ENCODE measurements around the gene OR2T8.

OR2T8 gene

DNA sequence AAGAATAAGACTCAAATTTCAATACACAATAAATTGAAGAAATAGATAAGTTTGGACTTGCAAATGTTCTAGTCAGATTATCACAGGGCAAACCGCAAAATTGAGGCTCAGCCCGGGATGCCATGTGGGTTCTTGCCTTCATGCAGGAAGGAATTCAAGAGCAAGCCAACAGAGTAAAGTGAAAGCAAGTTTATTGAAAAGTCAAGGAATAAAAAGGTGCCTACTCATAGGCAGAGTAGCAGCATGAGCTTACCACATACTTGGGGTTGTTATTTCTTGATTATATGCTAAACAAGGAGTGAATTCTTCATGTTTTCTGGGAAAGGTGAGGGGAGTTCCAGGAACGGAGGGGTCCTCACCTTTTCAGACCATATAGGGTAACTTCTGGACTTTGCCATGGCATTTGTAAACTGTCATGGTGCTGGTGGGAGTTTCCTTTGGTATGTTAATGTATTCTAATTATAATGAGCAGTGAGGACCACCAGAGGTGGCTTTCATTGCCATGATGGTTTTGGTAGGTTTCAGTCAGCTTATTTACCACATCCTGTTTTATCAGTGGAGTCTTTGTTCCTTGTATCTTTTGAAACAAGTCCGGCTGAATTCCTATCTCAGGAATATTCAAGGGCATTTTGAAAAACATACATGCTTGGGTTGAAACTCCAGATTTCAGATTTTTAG lies 43.0 kb downstream of the OR2T8 start:
- DNase-seq: peak; percentile 92

DNA sequence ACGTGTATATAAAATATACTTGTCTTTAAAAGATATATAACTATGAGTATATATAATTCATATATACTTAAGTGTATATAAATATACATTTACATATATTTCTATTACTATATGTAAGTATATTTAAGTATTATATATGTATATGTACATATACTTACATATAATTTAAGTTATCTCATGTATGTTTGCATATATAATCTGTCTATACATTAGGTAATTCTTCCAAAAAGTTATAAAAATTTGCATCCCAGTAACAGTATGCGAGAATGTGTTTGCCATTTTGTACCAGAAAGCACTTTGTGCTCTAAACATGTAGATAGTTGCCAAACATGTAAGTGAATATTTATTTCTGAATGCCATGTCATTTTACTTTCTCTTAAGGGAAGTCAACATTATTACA lies 44.9 kb downstream of the OR2T8 start, which contains the start of gene OR2AK2:
TSS of gene OR2AK2 (plus strand) at position 301 of the 400 bp plus-strand sequence. CDS start 144 bp downstream, outside the sequence.
- no peak for DNase-seq

DNA sequence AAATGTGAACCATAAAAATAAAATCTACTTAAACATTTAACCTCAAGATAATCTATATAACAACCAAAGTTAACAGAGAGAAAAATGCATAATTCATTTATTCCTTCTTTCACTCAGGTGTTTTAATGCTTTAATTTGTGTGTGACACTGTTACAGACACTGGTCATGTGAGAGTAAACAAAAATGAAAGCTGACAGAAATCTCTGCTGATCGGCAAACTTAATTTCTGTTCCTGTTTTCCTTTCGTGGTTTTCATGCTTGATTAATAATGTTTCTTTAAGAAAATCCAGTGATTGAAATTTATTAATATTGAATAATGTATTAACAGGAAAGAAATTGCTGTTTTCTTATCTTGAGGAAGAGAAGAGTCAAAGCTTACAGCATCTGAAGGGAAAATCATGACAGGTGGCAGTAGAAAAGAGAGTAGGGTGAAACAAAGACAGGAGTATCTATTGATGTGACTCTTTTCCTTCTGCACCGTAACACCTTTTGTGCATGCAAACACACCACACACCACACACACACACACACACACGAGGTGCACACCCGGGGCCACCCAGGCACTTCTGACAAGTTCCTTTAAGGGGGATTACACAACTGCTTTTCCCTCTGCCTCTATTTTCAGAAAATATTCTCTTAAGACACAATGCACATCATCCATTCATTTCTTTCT lies 46.6 kb downstream of the OR2T8 start:
- DNase-seq: no peak

Measured in hematopoietic multipotent progenitor cell treated with erythropoietin and hydrocortisone succinate and interleukin-3 and kit ligand, for 4 days (in vitro differentiated cells).